SKM-1 treated with dmso at 0.1 percent for 144 hours (cell line): Measurements from ENCODE around the gene CTIF.

ENCODE experiments used
- DNase-seq: peaks from one replicate; lab custom pipeline; 2025; ENCODE audit not compliant: unreplicated experiment; lab: John Stamatoyannopoulos, UW

Gene CTIF

GRCh38 chr18:48796491-48797205 lies 257.8 kb downstream of the CTIF start:
- DNase-seq = no peak

- DNase-seq = no peak
These were observed 259.0 kb downstream of the CTIF start for GRCh38 chr18:48797841-48798255.

- DNase-seq = no peak
These were observed 259.8 kb downstream of the CTIF start for GRCh38 chr18:48798334-48799245.

GRCh38 chr18:48799724-48800315 lies 261.0 kb downstream of the CTIF start:
- no peak for DNase-seq

GRCh38 chr18:48800466-48800865 lies 261.6 kb downstream of the CTIF start:
- no peak for DNase-seq

GRCh38 chr18:48800876-48801727 lies 262.3 kb downstream of the CTIF start:
- no peak for DNase-seq

- DNase-seq = no peak
These were observed 263.1 kb downstream of the CTIF start for GRCh38 chr18:48801728-48802542.

GRCh38 chr18:48802543-48803290 lies 263.9 kb downstream of the CTIF start:
- no peak for DNase-seq

- no peak for DNase-seq
These were observed 264.7 kb downstream of the CTIF start for GRCh38 chr18:48803518-48803917.

- DNase-seq = no peak
These were observed 265.4 kb downstream of the CTIF start for GRCh38 chr18:48803951-48804855.

- no peak for DNase-seq
These were observed 266.2 kb downstream of the CTIF start for GRCh38 chr18:48804856-48805610.

- DNase-seq = no peak
These were observed 267.1 kb downstream of the CTIF start for GRCh38 chr18:48805826-48806535.

GRCh38 chr18:48806551-48807261 lies 267.9 kb downstream of the CTIF start:
- no peak for DNase-seq

GRCh38 chr18:48808476-48808875 lies 269.6 kb downstream of the CTIF start:
- DNase-seq = no peak

GRCh38 chr18:48809365-48809764 lies 270.5 kb downstream of the CTIF start:
- no peak for DNase-seq

- no peak for DNase-seq
These were observed 272.0 kb downstream of the CTIF start for GRCh38 chr18:48810805-48811204.
